Raji (cell line): ENCODE results near the gene ARHGAP25.
A peak's percentile ranks its signal among the peaks of the same experiment; 100 is the strongest.

Experiments used
- POLR2A ChIP-seq: IDR thresholded peaks from 2 replicates; pipeline ENCODE4 v1.6.1; 2011; ENCODE audit warnings: low read depth, low read length, control low read depth; ENCODE audit not compliant: insufficient read depth

ARHGAP25 gene

GRCh38 chr2:68709421-68709911 is 25.1 kb upstream of the ARHGAP25 start:
- TF ChIP-seq POLR2A: no peak

DNA sequence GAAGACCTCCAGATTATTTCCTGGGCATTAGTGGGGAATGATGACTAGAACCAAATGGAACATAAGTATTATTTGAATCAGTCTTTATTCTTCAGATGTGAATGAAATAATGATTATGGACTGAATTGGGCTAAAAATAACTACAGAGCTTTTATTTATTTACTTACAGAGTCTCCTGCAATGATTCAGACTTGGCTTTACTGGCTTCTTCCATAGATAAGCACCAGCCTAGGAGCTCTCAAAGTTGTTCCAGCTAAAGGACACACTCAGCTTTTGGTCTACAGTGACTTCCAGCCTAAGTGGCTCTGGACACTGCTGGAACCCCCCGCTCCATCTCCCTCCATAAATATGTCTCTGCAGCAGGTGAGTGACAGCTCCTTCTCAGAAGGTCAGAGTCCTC is 24.3 kb upstream of the ARHGAP25 start:
- TF ChIP-seq POLR2A: no peak

DNA sequence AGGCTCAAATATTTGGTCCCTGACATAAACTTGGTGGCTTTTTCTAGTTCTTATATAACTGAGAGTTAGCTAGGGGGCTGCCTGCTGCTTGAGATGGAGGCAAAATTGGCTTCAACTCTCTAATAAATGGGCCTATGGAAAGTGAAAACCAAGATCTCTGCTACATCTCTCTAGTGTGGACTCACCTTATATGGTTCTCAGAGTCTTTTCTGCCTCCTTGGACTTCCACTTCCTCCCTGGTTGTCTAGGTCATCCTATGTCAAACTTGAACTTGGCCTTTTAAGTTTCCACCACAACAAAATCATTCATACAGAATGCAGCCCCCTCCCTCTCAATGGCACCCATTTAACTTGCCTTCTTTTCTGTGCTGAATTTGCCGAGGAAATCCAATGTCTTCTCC is 23.9 kb upstream of the ARHGAP25 start:
- TF ChIP-seq POLR2A: no peak

- peak; percentile 47; the same call in 1 of the 2 replicates for TF ChIP-seq POLR2A
These were observed 19.7 kb upstream of the ARHGAP25 start for GRCh38 chr2:68714866-68715265.

DNA sequence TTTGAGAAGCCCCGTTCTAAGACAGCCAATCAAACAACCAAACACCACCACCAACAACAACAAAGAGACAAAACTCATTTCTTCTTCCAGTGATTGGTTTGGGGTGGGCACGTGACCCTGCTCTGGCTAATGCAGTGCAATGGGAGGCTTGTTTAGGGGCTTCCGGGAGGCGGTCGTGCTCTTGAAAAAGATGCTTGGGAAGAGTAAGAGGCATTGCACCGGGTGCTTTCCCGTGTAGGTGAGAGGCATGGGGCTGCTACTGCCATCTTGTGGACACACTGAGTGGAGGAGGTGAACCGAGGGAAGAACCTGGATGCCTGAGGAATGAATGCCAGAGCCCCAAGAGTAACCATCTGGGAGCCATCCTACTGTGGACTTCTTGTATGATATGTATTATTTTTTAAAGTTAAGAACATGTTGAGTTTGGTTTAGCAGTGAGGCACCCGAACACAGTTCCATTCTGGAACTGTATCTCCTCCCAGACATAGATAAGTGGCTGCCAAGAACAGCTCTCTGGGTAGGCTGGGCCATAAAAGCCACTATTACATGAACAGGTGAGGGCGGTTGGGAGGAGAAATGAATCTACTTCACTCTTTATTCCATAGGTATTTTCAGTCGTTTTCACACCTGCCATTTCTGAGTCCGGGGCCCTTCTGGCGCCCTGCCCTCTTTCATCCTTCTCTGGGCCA is 19.1 kb upstream of the ARHGAP25 start:
- no peak for TF ChIP-seq POLR2A

DNA sequence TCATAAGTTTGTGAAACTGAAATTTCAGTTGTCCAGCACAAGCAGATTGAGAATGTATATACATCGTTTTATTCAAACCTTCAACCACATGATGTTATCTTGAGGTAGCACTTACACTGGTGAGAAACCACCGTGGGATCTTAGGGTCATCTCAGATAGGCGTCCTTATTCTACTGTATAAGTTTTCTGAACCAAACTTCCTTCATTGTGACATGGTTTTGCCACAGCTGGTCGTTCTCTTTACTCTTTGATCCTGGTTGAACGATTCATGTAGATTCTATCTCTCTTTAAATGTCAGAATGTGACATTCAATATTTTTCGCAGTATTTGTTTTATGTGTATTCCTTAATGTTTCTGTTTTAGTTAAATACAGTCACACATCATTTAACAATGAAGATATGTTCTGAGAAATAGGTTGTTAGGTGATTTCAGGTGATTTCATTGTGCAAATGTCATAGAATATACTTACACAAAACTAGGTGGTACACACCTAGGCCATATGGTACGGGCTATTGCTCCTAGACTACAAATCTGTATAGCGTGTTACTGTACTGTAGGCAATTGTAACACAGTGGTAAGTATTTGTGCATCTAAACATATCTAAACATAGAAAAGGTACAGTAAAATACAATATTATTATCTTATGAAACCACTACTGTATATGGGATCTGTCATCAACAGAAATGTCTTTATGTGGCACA is 17.9 kb upstream of the ARHGAP25 start:
- TF ChIP-seq POLR2A: no peak

- no peak for TF ChIP-seq POLR2A
These were observed 17.3 kb upstream of the ARHGAP25 start for GRCh38 chr2:68717305-68717661.

DNA sequence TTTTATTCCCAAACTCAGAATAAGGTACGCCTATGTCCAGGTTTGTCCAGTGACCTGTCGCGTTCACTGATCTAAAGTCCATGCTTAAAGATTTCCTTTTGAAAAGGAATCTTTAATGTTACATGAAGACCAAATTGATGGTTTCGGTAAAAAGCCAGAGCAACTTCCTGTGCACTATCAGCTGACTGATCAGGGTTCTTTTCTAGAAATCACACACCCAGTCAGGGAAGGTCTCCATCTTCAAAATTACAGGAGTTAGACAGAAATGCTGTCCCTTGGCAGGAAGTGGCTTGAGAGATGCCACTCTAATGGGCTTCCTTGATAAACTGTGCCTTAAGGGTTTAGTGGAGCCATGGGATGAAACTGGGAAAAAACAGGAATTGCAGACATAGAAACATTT is 14.7 kb upstream of the ARHGAP25 start:
- TF ChIP-seq POLR2A: no peak

- no peak for TF ChIP-seq POLR2A
These were observed 13.9 kb upstream of the ARHGAP25 start for GRCh38 chr2:68720665-68721064.

DNA sequence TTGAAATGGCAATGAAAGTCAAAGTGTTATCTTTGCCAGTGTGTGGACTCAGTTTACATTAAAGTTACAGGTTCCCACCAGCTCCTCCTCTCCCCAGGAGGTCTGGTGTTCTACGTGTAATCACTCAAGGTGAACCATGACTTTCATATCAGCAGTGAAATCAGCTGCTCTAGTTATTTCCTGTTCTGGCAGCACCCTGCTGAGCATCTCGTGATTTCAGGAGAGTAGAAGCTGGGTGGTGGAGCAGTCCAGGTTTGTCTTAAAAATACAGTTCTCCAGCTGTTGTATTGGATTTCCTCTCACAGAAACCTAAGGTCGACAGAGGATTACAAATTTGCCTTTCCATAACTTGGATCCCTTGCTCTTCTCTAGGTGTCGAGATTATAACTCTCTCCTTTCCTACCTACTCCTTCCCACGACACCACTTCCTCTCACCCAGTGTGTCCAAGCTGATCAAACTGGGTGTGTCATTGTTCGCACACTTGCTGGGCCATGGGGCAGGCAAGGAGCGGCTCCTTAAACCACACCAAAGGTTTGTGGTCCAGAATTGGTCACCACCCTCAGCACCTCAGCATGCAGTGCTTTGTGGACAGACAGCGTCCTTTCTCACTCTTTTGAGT is 13.0 kb upstream of the ARHGAP25 start:
- TF ChIP-seq POLR2A: no peak

GRCh38 chr2:68722712-68723111 is 11.9 kb upstream of the ARHGAP25 start:
- TF ChIP-seq POLR2A: no peak

GRCh38 chr2:68723181-68723580 is 11.4 kb upstream of the ARHGAP25 start:
- TF ChIP-seq POLR2A: no peak

DNA sequence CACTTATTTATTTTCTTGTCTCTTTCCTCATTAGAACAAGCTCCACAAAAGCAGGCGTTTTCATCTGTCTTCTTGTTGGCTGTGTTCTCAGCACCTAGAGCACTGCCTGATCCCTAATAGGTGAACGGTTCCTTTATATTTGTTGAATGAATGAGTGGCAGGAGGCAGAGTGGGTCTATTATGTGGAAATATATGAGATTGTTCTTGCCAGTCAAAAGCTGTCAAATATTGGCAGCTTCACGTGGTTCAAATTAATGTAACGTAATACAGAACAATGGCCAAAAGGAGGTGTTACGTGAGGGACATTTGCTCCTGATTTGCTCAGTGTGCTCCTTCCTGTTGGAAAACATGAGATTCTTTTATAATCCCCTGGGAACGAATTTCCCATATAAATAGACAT is 8.5 kb upstream of the ARHGAP25 start:
- no peak for TF ChIP-seq POLR2A

- TF ChIP-seq POLR2A: no peak
These were observed 7.8 kb upstream of the ARHGAP25 start for GRCh38 chr2:68726608-68727367.

DNA sequence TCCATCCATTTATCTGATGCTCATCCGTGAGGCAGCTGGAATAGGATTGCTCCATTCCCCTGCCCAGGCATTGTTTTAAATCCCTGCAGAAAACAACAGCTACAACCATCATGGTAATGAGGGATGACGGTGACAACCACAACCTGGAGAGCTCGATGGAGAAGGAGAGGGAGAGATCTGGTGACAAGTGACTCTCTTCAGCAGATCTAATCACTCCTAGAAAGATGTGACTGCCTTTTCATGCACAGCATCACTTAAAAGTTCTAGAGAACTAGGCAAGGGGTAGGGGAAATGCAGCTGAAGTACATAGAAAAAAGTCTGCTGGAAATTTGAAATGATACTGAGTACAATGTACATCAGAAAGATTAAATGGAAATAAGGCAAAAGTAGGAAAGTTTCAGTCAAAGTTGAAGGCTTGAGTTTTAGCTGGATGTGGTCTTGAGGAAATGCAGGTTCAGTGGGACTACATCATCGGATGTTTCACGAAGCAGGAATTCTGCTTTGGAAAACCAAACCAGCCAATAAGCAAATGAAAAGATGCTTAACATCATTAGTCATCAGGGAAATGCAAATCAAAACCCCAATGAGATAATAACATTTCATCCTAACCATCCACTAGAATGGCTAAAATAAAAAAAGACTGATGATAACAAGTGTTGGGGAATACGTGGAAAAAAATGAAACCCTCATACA is 6.8 kb upstream of the ARHGAP25 start:
- TF ChIP-seq POLR2A: no peak
